ENCODE measurements around the gene ITGBL1.

DNA sequence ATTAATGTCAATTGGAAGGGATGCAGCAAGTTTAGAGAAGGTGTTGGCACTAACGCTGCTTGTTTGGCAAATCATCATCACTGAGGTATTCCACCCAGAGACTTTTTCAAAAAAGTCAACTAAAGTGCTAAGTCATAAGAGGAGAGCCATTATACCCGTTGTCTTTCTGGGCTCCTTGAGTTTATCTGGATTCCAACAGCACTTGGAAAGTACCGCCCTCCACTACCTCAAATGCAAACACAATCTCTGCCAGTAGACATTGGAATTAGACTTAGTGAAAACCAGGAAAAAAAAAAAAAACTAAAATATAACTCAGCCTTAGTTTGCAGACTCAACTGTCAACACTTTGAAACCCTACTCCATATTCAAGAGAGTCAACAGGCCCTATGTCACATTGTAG lies 266.0 kb downstream of the ITGBL1 start:
- TF ChIP-seq, protein P1, sequence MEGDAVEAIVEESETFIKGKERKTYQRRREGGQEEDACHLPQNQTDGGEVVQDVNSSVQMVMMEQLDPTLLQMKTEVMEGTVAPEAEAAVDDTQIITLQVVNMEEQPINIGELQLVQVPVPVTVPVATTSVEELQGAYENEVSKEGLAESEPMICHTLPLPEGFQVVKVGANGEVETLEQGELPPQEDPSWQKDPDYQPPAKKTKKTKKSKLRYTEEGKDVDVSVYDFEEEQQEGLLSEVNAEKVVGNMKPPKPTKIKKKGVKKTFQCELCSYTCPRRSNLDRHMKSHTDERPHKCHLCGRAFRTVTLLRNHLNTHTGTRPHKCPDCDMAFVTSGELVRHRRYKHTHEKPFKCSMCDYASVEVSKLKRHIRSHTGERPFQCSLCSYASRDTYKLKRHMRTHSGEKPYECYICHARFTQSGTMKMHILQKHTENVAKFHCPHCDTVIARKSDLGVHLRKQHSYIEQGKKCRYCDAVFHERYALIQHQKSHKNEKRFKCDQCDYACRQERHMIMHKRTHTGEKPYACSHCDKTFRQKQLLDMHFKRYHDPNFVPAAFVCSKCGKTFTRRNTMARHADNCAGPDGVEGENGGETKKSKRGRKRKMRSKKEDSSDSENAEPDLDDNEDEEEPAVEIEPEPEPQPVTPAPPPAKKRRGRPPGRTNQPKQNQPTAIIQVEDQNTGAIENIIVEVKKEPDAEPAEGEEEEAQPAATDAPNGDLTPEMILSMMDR (conservative IDR thresholded peaks at IDR 0.05; ENCODE audit: low read depth, low read length) = no peak
- no peak for TF ChIP-seq MXI1 (IDR thresholded peaks at IDR 0.05; ENCODE audit: borderline replicate concordance, low read depth, low read length)
- no peak for TF ChIP-seq POLR2A (IDR thresholded peaks at IDR 0.05; ENCODE audit: low read depth, low read length)
- no peak for TF ChIP-seq MAFK (IDR thresholded peaks at IDR 0.05; ENCODE audit: low read depth, low read length)
- no peak for TF ChIP-seq CEBPB (IDR thresholded peaks at IDR 0.05; ENCODE audit: low read depth, low read length)
- TF ChIP-seq RAD21 (IDR thresholded peaks at IDR 0.05; ENCODE audit: low read length) = no peak
- no peak for TF ChIP-seq FOS (IDR thresholded peaks at IDR 0.05; ENCODE audit: low read depth, low read length)
- TF ChIP-seq RCOR1 (IDR thresholded peaks at IDR 0.05; ENCODE audit: insufficient replicate concordance, low read length) = no peak
- TF ChIP-seq BHLHE40 (IDR thresholded peaks at IDR 0.05; ENCODE audit: low read depth, low read length) = no peak
- no peak for TF ChIP-seq MAZ (IDR thresholded peaks at IDR 0.05; ENCODE audit: borderline replicate concordance, low read depth, low read length)
- TF ChIP-seq SMC3 (IDR thresholded peaks at IDR 0.05; ENCODE audit: low read depth, low read length) = no peak
- no peak for TF ChIP-seq CHD1 (IDR thresholded peaks at IDR 0.05; ENCODE audit: low read depth, low read length)

Measured in IMR-90 (cell line).